Esophagus muscularis mucosa (tissue), 4 donors: ENCODE data around the gene ATG9A.

ENCODE experiments used
- CTCF ChIP-seq, 3 experiments: fragments of 200-600 bp in 2 of 3; fragments of 450-650 bp in 1 of 3; sonication (generic) in 2 of 3; IDR thresholded peaks; one replicate each; pipeline ENCODE4 v1.5.1; 2017 to 2019; ENCODE audit warnings: antibody characterized with exemption in 3 of 3, mild to moderate bottlenecking in 2 of 3, moderate library complexity in 1 of 3
- EP300 ChIP-seq: sonication (generic); formaldehyde crosslinking; IDR thresholded peaks from one replicate; pipeline ENCODE4 v1.6.1; 2017; ENCODE audit warnings: antibody characterized with exemption
- POLR2A ChIP-seq: fragments of 450-650 bp; IDR thresholded peaks from one replicate; pipeline ENCODE4 v1.6.1; 2017; ENCODE audit warnings: antibody characterized with exemption, moderate library complexity, mild to moderate bottlenecking, low read depth
- POLR2AphosphoS5 ChIP-seq, 2 donors: sonication (generic); formaldehyde crosslinking; IDR thresholded peaks; one replicate each; pipeline ENCODE4 v1.6.1; 2017; ENCODE audit warnings: antibody characterized with exemption in 2 of 2

GRCh38 chr2:219176818-219177551 is 52.5 kb downstream of the ATG9A start, which contains the start of gene CNPPD1:
- TF ChIP-seq POLR2AphosphoS5 (IDR thresholded peaks at IDR 0.05) (peak; percentile 96 to 98), CTCF (IDR thresholded peaks at IDR 0.05) (no peak), POLR2A (peak; percentile 93), EP300 (no peak)
